Measurements from ENCODE around the gene ZP2.
A peak's percentile ranks its signal among the peaks of the same experiment; 100 is the strongest.

Gene ZP2

DNA sequence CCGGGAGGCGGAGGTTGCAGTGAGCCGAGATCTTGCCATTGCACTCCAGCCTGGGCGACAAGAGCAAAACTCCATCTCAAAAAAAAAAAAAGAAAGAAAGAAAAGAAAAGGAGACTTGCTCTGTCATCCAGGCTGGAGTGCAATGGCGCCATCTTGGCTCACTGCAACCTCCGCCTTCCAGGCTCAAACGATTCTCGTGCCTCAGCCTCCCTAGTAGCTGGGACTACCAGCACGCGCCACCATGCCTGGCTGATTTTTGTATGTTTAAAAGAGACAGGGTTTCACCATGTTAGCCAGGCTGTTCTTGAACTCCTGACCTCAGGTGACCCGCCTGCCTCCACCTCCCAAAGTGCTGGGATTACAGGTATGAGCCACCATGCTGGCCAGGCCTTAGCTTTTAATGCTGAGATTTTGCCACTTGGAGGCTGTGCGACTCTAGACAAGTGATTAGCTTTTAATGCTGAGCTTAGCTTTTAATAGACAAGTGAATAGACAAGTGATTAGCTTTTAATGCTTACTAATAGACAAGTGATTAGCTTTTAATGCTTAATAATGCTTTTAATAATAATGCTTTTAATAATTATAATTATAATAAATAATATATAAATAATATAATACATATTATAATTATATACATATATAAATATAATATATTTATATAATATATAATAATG lies 43.3 kb downstream of the ZP2 start:
- Mint-ChIP-seq H3K9me3 (no peaks in the 10 kb centered on the region), H3K4me1 (peaks cover 6% of the 10 kb centered on the region), H3K36me3 (ENCODE audit: low read depth) (peaks cover 41% of the 10 kb centered on the region), H3K27me3 (ENCODE audit: low read depth, poor library complexity) (no peaks in the 10 kb centered on the region), H3K4me3 (no peak overlapping the region), H3K27ac (no peak overlapping the region)
- TF ChIP-seq, protein P1, sequence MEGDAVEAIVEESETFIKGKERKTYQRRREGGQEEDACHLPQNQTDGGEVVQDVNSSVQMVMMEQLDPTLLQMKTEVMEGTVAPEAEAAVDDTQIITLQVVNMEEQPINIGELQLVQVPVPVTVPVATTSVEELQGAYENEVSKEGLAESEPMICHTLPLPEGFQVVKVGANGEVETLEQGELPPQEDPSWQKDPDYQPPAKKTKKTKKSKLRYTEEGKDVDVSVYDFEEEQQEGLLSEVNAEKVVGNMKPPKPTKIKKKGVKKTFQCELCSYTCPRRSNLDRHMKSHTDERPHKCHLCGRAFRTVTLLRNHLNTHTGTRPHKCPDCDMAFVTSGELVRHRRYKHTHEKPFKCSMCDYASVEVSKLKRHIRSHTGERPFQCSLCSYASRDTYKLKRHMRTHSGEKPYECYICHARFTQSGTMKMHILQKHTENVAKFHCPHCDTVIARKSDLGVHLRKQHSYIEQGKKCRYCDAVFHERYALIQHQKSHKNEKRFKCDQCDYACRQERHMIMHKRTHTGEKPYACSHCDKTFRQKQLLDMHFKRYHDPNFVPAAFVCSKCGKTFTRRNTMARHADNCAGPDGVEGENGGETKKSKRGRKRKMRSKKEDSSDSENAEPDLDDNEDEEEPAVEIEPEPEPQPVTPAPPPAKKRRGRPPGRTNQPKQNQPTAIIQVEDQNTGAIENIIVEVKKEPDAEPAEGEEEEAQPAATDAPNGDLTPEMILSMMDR (IDR thresholded peaks at IDR 0.05), result no peak
- no peak for DNase-seq

DNA sequence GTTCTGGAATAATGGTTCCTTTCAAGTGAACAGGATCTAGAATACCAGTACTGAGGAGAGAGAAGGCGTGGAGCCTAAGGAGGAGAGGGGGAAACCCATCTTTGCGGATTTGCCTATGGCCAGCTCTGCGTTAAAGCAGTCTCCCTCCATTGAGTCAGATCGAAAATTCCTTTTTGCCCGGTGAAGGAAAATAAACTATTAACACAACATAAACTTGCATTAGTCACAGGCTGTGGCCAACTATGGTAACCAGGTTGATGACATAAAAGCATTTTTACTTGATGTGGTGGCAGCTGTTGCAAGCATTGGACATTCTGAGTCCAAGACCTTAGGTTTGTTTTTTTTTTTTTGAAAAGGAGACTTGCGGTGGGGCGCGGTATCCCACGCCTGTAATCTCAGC lies 44.0 kb downstream of the ZP2 start:
- TF ChIP-seq, protein P1 (IDR thresholded peaks at IDR 0.05), result no peak
- Mint-ChIP-seq H3K4me1 (peaks cover 9% of the 10 kb centered on the region), H3K27ac (no peak overlapping the region), H3K36me3 (ENCODE audit: low read depth) (peaks cover 39% of the 10 kb centered on the region), H3K27me3 (ENCODE audit: low read depth, poor library complexity) (no peaks in the 10 kb centered on the region), H3K4me3 (no peak overlapping the region), H3K9me3 (no peaks in the 10 kb centered on the region)
- DNase-seq, result no peak

DNA sequence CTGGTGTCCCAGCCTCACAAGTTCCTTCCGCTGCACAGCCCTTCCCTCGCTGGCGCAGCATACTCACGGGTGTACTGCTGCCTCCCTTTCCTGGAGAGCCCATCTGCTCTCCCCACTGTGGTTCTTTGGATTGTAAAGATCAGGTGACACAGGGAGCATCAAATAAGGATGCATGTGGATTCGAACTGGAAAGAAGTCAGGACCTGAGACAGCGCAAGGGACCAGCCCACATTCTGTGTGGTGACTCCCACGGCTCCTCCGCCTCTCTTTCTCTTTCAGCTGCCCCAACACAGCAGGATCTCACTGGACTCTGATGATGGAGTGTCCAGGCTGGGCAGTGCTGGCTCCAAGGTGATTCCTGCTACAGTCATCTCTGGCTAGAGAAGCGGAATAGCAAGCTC lies 44.8 kb downstream of the ZP2 start:
- Mint-ChIP-seq H3K4me3 (no peak overlapping the region), H3K27me3 (ENCODE audit: low read depth, poor library complexity) (no peaks in the 10 kb centered on the region), H3K36me3 (ENCODE audit: low read depth) (peaks cover 44% of the 10 kb centered on the region), H3K4me1 (peaks cover 9% of the 10 kb centered on the region), H3K9me3 (no peaks in the 10 kb centered on the region), H3K27ac (no peak overlapping the region)
- DNase-seq, result peak; percentile 39
- TF ChIP-seq, protein P1 (IDR thresholded peaks at IDR 0.05), result no peak

GRCh38 chr16:21164521-21165168 lies 46.7 kb downstream of the ZP2 start:
- Mint-ChIP-seq H3K9me3 (no peaks in the 10 kb centered on the region), H3K36me3 (ENCODE audit: low read depth) (peaks cover 37% of the 10 kb centered on the region), H3K4me3 (no peak overlapping the region), H3K4me1 (peaks cover 21% of the 10 kb centered on the region), H3K27ac (peak overlapping the region; percentile 51), H3K27me3 (ENCODE audit: low read depth, poor library complexity) (peaks cover 4% of the 10 kb centered on the region)
- TF ChIP-seq, protein P1 (IDR thresholded peaks at IDR 0.05), result no peak
- DNase-seq, result no peak

DNA sequence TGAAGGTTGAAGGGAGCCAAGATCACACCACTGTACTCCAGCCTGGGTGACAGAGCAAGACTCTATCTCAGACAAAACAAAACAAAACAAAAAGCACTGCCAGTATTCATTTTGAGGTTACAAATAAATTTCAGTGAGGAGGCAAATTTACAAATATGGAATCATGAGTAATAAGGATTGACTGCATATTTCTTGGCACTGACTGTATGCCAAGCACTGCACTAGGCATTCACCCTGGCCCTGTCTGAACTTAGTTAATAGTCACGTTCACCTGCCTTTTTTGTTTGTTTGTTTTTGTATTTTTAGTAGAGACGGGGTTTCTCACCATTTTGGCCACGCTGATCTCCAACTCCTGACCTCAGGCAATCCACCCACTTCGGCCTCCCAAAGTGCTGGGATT lies 47.8 kb downstream of the ZP2 start:
- Mint-ChIP-seq H3K9me3 (no peaks in the 10 kb centered on the region), H3K36me3 (ENCODE audit: low read depth) (peaks cover 37% of the 10 kb centered on the region), H3K4me1 (peaks cover 30% of the 10 kb centered on the region), H3K27me3 (ENCODE audit: low read depth, poor library complexity) (peaks cover 6% of the 10 kb centered on the region), H3K4me3 (no peak overlapping the region), H3K27ac (no peak overlapping the region)
- TF ChIP-seq, protein P1 (IDR thresholded peaks at IDR 0.05), result no peak
- no peak for DNase-seq
